Right lobe of liver (tissue), 6 donors: ENCODE measurements around the gene GPC6. TPM values are rescaled to one million over a fixed set of nuclear protein-coding genes. Genes with fewer than 3 reads are reported as not detected.

Source experiments
- ATAC-seq, 4 donors: fragments of 200-7000 bp; cut with Tn5 transposase; one replicate each; pipeline ENCODE4 v1.9.1; 2020; ENCODE audit warnings: mild to moderate bottlenecking in 4 of 4, moderate library complexity in 4 of 4
- DNase-seq, 3 donors: peaks; one replicate each; pipeline ENCODE4 v3.0.0-alpha.2; 2020
- H3K27ac ChIP-seq, 3 donors: fragments of 200-600 bp; one replicate each; pipeline ENCODE4 v1.8.0; 2022
- H3K27me3 ChIP-seq, 2 donors: fragments of 200-600 bp; one replicate each; pipeline ENCODE4 v1.8.0; 2022
- H3K36me3 ChIP-seq, 4 donors: fragments of 200-600 bp; sonication (generic) in 1 of 4; one replicate each; pipeline versions ENCODE4 v1.5.1 to v1.8.0; 2017 to 2022; ENCODE audit warnings: control low read depth in 1 of 4
- H3K4me1 ChIP-seq, 4 donors: fragments of 200-600 bp; sonication (generic) in 1 of 4; one replicate each; pipeline versions ENCODE4 v1.5.1 to v1.8.0; 2017 to 2022; ENCODE audit warnings: control low read depth in 1 of 4
- H3K4me3 ChIP-seq, 3 donors: fragments of 200-600 bp; one replicate each; pipeline ENCODE4 v1.8.0; 2022
- H3K9me3 ChIP-seq, 4 donors: fragments of 200-600 bp; sonication (generic) in 1 of 4; one replicate each; pipeline versions ENCODE4 v1.5.1 to v1.8.0; 2017 to 2022; ENCODE audit warnings: control low read depth in 1 of 4
- CTCF ChIP-seq, 4 donors: fragments of 200-600 bp in 3 of 4; fragments of 450-650 bp in 1 of 4; IDR thresholded peaks; one replicate each; pipeline versions ENCODE4 v1.5.1 to v1.8.0; 2016 to 2022; ENCODE audit warnings: antibody characterized with exemption in 4 of 4, mild to moderate bottlenecking in 2 of 4
- POLR2A ChIP-seq: fragments of 450-650 bp; IDR thresholded peaks from one replicate; pipeline ENCODE4 v1.6.1; 2017; ENCODE audit warnings: antibody characterized with exemption, mild to moderate bottlenecking
- whole genome bisulfite sequencing: methylation state at CpG from one replicate; pipeline ENCODE4 v1.1.6; 2018; ENCODE audit warnings: low coverage, low lambda C conversion rate; ENCODE audit not compliant: insufficient coverage; ENCODE audit errors: missing lambda C conversion rate; 5-methylcytosine and 5-hydroxymethylcytosine counted together
- intact Hi-C, 2 donors: fragments of 100-400 bp; cut with DNase I; formaldehyde crosslinking; loops; one replicate each; pipeline versions ENCODE4 v1.11.2 to v1.14.1; 2022
- total RNA-seq, 6 experiments: library from RNA; depleted of rRNA in 2 of 6; stranded (reverse); fragments of >200 nt in 2 of 6; fragmentation: NEBNext Ultra II Directional in 3 of 6; extraction: Animal tissue kit (Norgen Biotek cat#: 25700) in 3 of 6; gene quantifications; one replicate each; pipeline versions ENCODE4 v1.1.0 to v1.2.4, GENCODE V29; 2016 to 2023
- donor health status: DM: no; HTN: yes; CAD: no.
- donor health status: DM: no; HTN: no; CAD: no.
- donor health status: DM: no; HTN: no; CAD: no.
- donor health status: DM: no; HTN: yes; CAD: no.
- donor health status: DM: no; HTN: yes; CAD: no.

GPC6 gene
- total RNA-seq, 6 experiments from 2014 or later = 18.6 to 30.1 (median 20.2) TPM

GRCh38 chr13:93326234-93326811, 99.7 kb downstream of the GPC6 start:
- intact Hi-C loops = no loop called here
- no peak for DNase-seq
- H3K9me3 ChIP-seq = no peaks in the 10 kb centered on the region
- H3K36me3 ChIP-seq = no peaks in the 10 kb centered on the region
- TF ChIP-seq POLR2A = no peak
- no peak for TF ChIP-seq CTCF (IDR thresholded peaks at IDR 0.05)
- 90% methylated on average over 5 of the region's 5 CpGs for WGBS
- peak in 1 of 4 donors; percentile 8 for ATAC-seq
- no peak overlapping the region for H3K4me3 ChIP-seq
- no peaks in the 10 kb centered on the region for H3K27me3 ChIP-seq
- no peak overlapping the region for H3K27ac ChIP-seq
- peaks cover 0 to 30% (median 6%) of the 10 kb centered on the region in 4 donors for H3K4me1 ChIP-seq

- WGBS = 14% methylated on average over 2 of the region's 2 CpGs
- peaks cover 0 to 30% (median 6%) of the 10 kb centered on the region in 4 donors for H3K4me1 ChIP-seq
- H3K27me3 ChIP-seq = no peaks in the 10 kb centered on the region
- DNase-seq = no peak
- peak overlapping the region; percentile 44 to 85 (median 69) for H3K27ac ChIP-seq
- TF ChIP-seq CTCF (IDR thresholded peaks at IDR 0.05) = no peak
- TF ChIP-seq POLR2A = no peak
- peak; percentile 82 to 92 (median 89) for ATAC-seq
- intact Hi-C loops = no loop called here
- H3K9me3 ChIP-seq = no peaks in the 10 kb centered on the region
- no peaks in the 10 kb centered on the region for H3K36me3 ChIP-seq
- peak overlapping the region in 1 of 3 donors; percentile 4 for H3K4me3 ChIP-seq
Measured at GRCh38 chr13:93328943-93329342, 102.3 kb downstream of the GPC6 start.

GRCh38 chr13:93336728-93337127, 110.1 kb downstream of the GPC6 start:
- intact Hi-C loops = no loop called here
- H3K4me1 ChIP-seq = no peaks in the 10 kb centered on the region
- no peak overlapping the region for H3K4me3 ChIP-seq
- no peaks in the 10 kb centered on the region for H3K9me3 ChIP-seq
- H3K27me3 ChIP-seq = no peaks in the 10 kb centered on the region
- TF ChIP-seq CTCF (IDR thresholded peaks at IDR 0.05) (no peak), POLR2A (no peak)
- DNase-seq (no peak), ATAC-seq (no peak)
- WGBS = 64% methylated on average over 4 of the region's 4 CpGs
- H3K36me3 ChIP-seq = no peaks in the 10 kb centered on the region
- H3K27ac ChIP-seq = no peak overlapping the region

- intact Hi-C loops = no loop called here
- H3K27me3 ChIP-seq = no peaks in the 10 kb centered on the region
- H3K36me3 ChIP-seq = no peaks in the 10 kb centered on the region
- TF ChIP-seq POLR2A (no peak), CTCF (IDR thresholded peaks at IDR 0.05) (no peak)
- no peak overlapping the region for H3K4me3 ChIP-seq
- 69% methylated on average over 5 of the region's 5 CpGs for WGBS
- no peaks in the 10 kb centered on the region for H3K4me1 ChIP-seq
- DNase-seq = no peak
- no peak for ATAC-seq
- no peak overlapping the region for H3K27ac ChIP-seq
- no peaks in the 10 kb centered on the region for H3K9me3 ChIP-seq
Measured at GRCh38 chr13:93338030-93338429, 111.4 kb downstream of the GPC6 start.
